ENCODE results near the gene TNP1. TPM values are rescaled to one million over a fixed set of nuclear protein-coding genes. Genes with fewer than 3 reads are reported as not detected.
A peak's percentile ranks its signal among the peaks of the same experiment; 100 is the strongest.

Gene TNP1
- total and polyA plus RNA-seq, 3 donors from 2014 or later, result 2,101 to 8,033 (median 6,608) TPM

- Histone ChIP-seq H3K4me1 (peaks cover 3% of the 10 kb centered on the region), H3K27me3 (no peaks in the 10 kb centered on the region), H3K27ac (no peak overlapping the region), H3K4me3 (no peak overlapping the region), H3K36me3 (ENCODE audit: low read depth, missing control alignments) (no peaks in the 10 kb centered on the region), H3K9me3 (no peaks in the 10 kb centered on the region)
- no peak for TF ChIP-seq POLR2A (IDR thresholded peaks at IDR 0.05)
- TF ChIP-seq, protein P1, sequence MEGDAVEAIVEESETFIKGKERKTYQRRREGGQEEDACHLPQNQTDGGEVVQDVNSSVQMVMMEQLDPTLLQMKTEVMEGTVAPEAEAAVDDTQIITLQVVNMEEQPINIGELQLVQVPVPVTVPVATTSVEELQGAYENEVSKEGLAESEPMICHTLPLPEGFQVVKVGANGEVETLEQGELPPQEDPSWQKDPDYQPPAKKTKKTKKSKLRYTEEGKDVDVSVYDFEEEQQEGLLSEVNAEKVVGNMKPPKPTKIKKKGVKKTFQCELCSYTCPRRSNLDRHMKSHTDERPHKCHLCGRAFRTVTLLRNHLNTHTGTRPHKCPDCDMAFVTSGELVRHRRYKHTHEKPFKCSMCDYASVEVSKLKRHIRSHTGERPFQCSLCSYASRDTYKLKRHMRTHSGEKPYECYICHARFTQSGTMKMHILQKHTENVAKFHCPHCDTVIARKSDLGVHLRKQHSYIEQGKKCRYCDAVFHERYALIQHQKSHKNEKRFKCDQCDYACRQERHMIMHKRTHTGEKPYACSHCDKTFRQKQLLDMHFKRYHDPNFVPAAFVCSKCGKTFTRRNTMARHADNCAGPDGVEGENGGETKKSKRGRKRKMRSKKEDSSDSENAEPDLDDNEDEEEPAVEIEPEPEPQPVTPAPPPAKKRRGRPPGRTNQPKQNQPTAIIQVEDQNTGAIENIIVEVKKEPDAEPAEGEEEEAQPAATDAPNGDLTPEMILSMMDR (IDR thresholded peaks at IDR 0.05), result no peak
- 80 to 89% methylated on average over 1 to 2 of the region's 2 CpGs for WGBS, 2 donors
- intact Hi-C loops (cut with DNase I; ENCODE audit: low total_unique reads), result no loop called here
- no peak for DNase-seq
Observed at GRCh38 chr2:216884347-216884746, 24.5 kb upstream of the TNP1 start.

DNA sequence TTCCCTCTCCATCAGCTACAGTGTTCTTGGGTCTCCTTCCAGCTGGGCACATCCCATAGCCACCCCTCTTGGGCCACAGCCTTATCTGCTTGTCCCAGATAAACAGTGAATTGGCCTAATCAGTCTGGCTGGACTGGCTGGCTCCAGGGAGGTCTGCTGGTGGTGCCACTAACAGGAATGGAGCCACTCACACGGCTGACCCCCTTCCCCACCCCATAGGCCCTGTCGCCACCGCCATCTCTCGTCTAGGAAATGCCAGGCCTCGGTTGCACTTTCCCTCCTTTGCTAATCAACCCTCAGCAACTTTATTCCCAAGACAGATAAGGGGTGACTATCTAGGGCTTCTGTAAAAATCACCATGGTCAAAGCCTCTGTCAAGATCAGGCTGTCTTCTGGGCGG, 23.0 kb upstream of the TNP1 start:
- Histone ChIP-seq H3K4me1 (peaks cover 3% of the 10 kb centered on the region), H3K27me3 (no peaks in the 10 kb centered on the region), H3K4me3 (no peak overlapping the region), H3K9me3 (no peaks in the 10 kb centered on the region), H3K36me3 (ENCODE audit: low read depth, missing control alignments) (no peaks in the 10 kb centered on the region), H3K27ac (no peak overlapping the region)
- TF ChIP-seq POLR2A (IDR thresholded peaks at IDR 0.05), result no peak
- TF ChIP-seq, protein P1 (IDR thresholded peaks at IDR 0.05), result no peak
- DNase-seq, result no peak
- 87 to 91% methylated on average over 6 of the region's 6 CpGs for WGBS, 2 donors
- intact Hi-C loops (cut with DNase I; ENCODE audit: low total_unique reads), result no loop called here

DNA sequence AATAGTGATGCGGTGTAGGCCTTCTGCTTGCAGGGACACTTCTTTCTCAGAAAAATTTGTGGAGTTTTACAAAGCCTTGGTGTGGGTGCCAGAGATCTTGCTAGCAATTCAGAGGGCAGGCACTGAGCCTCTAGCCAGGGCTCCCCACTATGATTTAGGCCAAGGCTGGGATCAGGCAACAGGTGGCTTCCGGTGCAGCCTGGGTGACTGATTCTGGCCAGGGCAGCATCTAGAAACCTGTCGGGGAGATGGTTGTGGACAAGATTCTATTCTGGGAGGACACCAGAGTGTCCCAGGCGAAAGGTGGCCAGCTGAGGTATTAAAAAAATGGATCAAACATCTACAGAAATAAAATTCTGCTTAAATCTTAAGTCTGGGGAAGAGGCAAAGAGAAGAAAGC, 21.5 kb upstream of the TNP1 start:
- TF ChIP-seq, protein P1 (IDR thresholded peaks at IDR 0.05), result no peak
- no peak for TF ChIP-seq POLR2A (IDR thresholded peaks at IDR 0.05)
- Histone ChIP-seq H3K27ac (no peak overlapping the region), H3K4me3 (no peak overlapping the region), H3K9me3 (no peaks in the 10 kb centered on the region), H3K36me3 (ENCODE audit: low read depth, missing control alignments) (no peaks in the 10 kb centered on the region), H3K4me1 (peaks cover 3% of the 10 kb centered on the region), H3K27me3 (no peaks in the 10 kb centered on the region)
- intact Hi-C loops (cut with DNase I; ENCODE audit: low total_unique reads), result no loop called here
- no peak for DNase-seq
- WGBS, 2 donors, result 73 to 95% methylated on average over 4 of the region's 4 CpGs

GRCh38 chr2:216880509-216881184, 20.8 kb upstream of the TNP1 start:
- no peaks in the 10 kb centered on the region for H3K9me3 ChIP-seq
- no peak overlapping the region for H3K27ac ChIP-seq
- intact Hi-C loops (cut with DNase I; ENCODE audit: low total_unique reads), result no loop called here
- no peak for TF ChIP-seq POLR2A (IDR thresholded peaks at IDR 0.05)
- TF ChIP-seq, protein P1 (IDR thresholded peaks at IDR 0.05), result no peak
- H3K4me1 ChIP-seq, result peaks cover 3% of the 10 kb centered on the region
- H3K36me3 ChIP-seq (ENCODE audit: low read depth, missing control alignments), result no peaks in the 10 kb centered on the region
- DNase-seq, result peak; percentile 85
- WGBS, 2 donors, result 69 to 84% methylated on average over 7 of the region's 7 CpGs
- no peaks in the 10 kb centered on the region for H3K27me3 ChIP-seq
- H3K4me3 ChIP-seq, result no peak overlapping the region

Data from testis (tissue), 3 donors.